Lower leg skin (tissue), 4 donors: ENCODE data around the gene INSYN2B. TPM values are rescaled to one million over a fixed set of nuclear protein-coding genes. Genes with fewer than 3 reads are reported as not detected.
"Not testable (repeated sequence)": the region's sequence is repeated elsewhere in the genome, so short reads cannot be mapped to it uniquely, and the experiment has no call there.

Experiments used
- DNase-seq, 2 donors: peaks; one replicate each; pipeline ENCODE4 v3.0.0-alpha.2; 2019; ENCODE audit warnings: low spot score in 2 of 2
- H3K4me3 ChIP-seq: fragments of 200-600 bp; sonication (generic); 2 replicates; pipeline ENCODE4 v1.5.1; 2017; ENCODE audit warnings: mild to moderate bottlenecking, low read depth; ENCODE audit not compliant: poor library complexity, severe bottlenecking
- CTCF ChIP-seq, 3 donors: fragments of 450-650 bp; IDR thresholded peaks; one replicate each; pipeline ENCODE4 v1.5.1; 2016; ENCODE audit warnings: antibody characterized with exemption in 3 of 3, mild to moderate bottlenecking in 3 of 3, moderate library complexity in 2 of 3
- POLR2A ChIP-seq, 2 donors: fragments of 450-650 bp; IDR thresholded peaks; one replicate each; pipeline ENCODE4 v1.6.1; 2016 to 2017; ENCODE audit warnings: antibody characterized with exemption in 2 of 2, mild to moderate bottlenecking in 1 of 2, moderate library complexity in 1 of 2
- WGBS, 2 donors: methylation state at CpG; one replicate each; pipeline ENCODE4 v1.1.5; 2018; 5-methylcytosine and 5-hydroxymethylcytosine counted together
- intact Hi-C: fragments of 100-400 bp; cut with DNase I; formaldehyde crosslinking; loops from one replicate; pipeline ENCODE4 v1.15.0; 2023; ENCODE audit warnings: low total_unique reads
- total RNA-seq, 4 donors: library from RNA; depleted of rRNA; stranded (reverse); fragments of >200 nt; gene quantifications; one replicate each; pipeline ENCODE4 v1.1.0, GENCODE V29; 2016

Gene INSYN2B
- total RNA-seq, 4 donors from 2014 or later = 0.15 to 2.0 (median 0.82) TPM

- no peak for TF ChIP-seq POLR2A (IDR thresholded peaks at IDR 0.05)
- no peak for TF ChIP-seq CTCF (IDR thresholded peaks at IDR 0.05)
- WGBS, 2 donors = 66 to 69% methylated on average over 3 of the region's 3 CpGs
- DNase-seq = no peak
- intact Hi-C loops = no loop called here
- no peak overlapping the region for H3K4me3 ChIP-seq
Measured at GRCh38 chr5:169958278-169958677, 22.0 kb downstream of the INSYN2B start.

- DNase-seq = no peak
- intact Hi-C loops = no loop called here
- no peak for TF ChIP-seq POLR2A (IDR thresholded peaks at IDR 0.05)
- TF ChIP-seq CTCF (IDR thresholded peaks at IDR 0.05) = no peak
- H3K4me3 ChIP-seq = no peak overlapping the region
Measured at GRCh38 chr5:169956756-169957155, 23.5 kb downstream of the INSYN2B start.

GRCh38 chr5:169956126-169956525 is 24.2 kb downstream of the INSYN2B start:
- intact Hi-C loops = no loop called here
- WGBS, 2 donors = 77 to 80% methylated on average over 3 of the region's 3 CpGs
- DNase-seq = no peak
- TF ChIP-seq POLR2A (IDR thresholded peaks at IDR 0.05) = no peak
- TF ChIP-seq CTCF (IDR thresholded peaks at IDR 0.05) = no peak
- H3K4me3 ChIP-seq = no peak overlapping the region

GRCh38 chr5:169954786-169955185 is 25.5 kb downstream of the INSYN2B start:
- 74 to 76% methylated on average over 6 of the region's 6 CpGs for WGBS, 2 donors
- DNase-seq = no peak
- TF ChIP-seq CTCF (IDR thresholded peaks at IDR 0.05) = no peak
- TF ChIP-seq POLR2A (IDR thresholded peaks at IDR 0.05) = no peak
- intact Hi-C loops = no loop called here
- H3K4me3 ChIP-seq = no peak overlapping the region

GRCh38 chr5:169953196-169953595 is 27.1 kb downstream of the INSYN2B start:
- DNase-seq, intact Hi-C loops, H3K4me3 ChIP-seq: not testable (repeated sequence)
- WGBS, 2 donors = 85 to 87% methylated on average over 4 of the region's 4 CpGs

GRCh38 chr5:169950333-169950732 is 30.0 kb downstream of the INSYN2B start:
- TF ChIP-seq POLR2A (IDR thresholded peaks at IDR 0.05) = no peak
- no peak for TF ChIP-seq CTCF (IDR thresholded peaks at IDR 0.05)
- 88 to 91% methylated on average over 2 of the region's 2 CpGs for WGBS, 2 donors
- intact Hi-C loops = no loop called here
- H3K4me3 ChIP-seq = no peak overlapping the region
- DNase-seq = no peak
